Measurements from ENCODE around the gene YTHDF1.

Gene YTHDF1

DNA sequence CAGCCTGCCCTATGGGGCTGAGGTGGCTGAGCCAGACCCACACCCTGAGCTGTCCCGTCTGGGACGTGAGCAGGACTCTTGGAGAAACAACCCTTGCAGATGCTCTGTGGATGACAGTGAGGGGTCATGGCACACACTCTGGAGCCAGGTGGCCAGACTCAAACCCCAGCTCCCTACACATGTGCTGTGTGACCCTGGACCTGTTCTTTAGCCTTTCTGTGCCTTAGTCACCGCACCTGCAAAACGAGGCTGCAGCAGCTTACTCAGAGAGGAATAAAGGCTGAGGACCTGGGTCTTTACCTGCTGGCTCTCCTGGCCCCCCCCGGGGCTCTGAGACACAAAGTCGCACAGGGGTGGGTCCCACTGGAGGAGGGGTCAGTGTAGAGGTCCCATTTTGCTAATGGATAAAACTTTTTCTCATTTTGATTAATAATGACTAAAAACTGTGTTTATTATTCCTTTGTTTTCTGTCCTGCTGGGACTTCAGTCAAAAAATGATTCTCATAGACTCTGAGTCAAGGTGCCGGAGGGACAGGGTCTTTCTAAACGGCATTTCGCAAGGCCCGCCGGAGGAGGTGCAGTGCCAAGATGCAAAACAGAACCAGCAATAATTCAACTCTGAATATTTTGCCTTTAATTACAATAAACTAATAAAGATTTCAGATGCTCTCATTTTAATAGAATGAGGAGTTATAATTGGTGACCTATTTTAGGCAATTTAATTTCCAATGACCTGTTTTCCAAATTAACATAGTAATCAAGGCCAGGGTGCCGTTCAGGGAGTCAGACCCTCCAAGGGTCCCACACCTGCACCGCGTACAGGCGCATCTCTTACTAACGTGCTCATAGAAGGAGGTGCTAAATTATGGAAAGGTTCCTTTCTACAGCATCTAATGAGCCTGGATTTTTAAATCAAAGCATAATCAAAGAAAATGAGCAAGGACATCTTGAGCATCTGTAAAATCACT lies 62.4 kb downstream of the YTHDF1 start:
- no peak for DNase-seq

DNA sequence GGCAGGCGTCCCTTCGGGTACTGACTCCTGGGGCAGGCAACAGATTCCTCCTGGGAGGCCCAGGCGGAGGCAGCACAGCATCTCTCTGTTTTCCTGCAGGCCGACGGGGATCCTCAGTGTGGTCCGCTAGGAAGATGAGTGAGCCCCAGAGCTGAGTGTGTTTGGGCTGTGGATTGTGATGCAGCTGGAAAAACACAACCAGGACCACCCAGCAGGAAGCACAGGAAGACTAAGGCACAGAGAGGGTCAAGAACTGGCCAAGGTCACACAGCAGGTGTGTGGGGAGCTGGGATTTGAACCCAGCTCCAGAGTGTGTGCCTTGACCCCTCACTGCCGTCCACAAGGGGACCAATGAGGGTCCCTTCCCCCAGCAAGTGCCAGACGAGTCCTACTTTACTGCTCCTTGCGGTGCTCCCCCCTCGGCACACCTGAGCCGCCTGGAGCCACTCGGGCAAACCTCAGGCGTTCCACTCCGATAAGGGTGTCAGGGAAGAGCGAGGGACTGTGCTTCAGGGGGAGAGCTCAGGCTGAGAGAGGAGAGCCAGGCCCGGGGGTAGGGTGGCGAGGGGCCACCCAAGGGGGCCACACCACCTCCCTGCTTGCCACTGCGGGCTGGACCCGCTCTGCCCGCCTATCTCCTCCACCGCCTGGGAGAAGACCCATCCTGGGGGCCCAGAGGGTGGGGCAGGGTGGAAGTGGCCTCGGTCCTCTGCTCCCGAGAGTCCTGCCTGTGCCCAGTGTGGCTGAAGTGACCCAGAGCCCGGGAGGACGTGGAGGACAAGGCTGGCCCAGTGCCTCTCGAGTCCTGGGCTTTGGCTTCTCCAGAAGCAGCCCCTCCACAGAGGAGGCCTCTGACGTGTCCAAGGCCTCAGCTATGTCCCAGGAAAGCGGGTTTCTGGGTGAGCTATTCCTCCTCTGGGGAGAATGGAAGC lies 63.3 kb downstream of the YTHDF1 start:
- DNase-seq: no peak

DNA sequence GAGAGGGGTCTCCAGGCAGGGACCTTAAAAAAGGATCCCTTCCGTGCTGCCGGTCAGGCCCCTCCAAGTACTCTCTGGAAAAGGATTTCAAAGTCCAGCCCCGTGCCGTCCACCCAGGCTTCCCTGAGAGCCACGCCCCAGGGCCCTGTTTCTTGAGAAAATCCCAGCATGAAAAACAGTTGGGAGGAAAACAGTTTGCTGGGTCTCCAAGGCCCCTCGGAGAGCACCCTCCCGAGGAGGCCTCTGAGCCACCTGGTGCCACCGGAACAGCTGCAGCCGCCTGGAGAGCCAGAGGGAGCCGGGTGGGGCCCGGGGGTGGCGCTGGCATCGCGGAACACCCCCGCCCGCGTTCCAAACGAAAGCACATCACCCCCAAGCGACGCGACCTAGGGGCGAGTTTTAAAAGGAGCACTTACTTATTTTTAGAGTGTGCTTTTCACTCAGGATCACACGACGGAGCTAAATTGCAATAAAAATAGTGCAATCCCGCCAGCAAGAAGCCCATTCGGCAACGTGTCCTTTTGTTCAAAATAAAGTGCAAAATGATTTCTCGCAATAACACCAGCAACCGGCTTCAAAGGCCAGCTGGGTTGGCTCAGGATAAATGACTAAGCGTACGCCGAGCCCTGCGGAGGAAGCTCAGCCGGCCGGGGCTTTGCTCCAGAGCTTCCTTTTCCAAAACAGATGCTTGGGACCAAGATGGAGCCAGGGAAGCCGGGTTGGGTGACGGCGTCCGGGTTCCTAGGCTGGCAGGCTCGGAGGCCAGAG lies 64.2 kb downstream of the YTHDF1 start:
- no peak for DNase-seq

DNA sequence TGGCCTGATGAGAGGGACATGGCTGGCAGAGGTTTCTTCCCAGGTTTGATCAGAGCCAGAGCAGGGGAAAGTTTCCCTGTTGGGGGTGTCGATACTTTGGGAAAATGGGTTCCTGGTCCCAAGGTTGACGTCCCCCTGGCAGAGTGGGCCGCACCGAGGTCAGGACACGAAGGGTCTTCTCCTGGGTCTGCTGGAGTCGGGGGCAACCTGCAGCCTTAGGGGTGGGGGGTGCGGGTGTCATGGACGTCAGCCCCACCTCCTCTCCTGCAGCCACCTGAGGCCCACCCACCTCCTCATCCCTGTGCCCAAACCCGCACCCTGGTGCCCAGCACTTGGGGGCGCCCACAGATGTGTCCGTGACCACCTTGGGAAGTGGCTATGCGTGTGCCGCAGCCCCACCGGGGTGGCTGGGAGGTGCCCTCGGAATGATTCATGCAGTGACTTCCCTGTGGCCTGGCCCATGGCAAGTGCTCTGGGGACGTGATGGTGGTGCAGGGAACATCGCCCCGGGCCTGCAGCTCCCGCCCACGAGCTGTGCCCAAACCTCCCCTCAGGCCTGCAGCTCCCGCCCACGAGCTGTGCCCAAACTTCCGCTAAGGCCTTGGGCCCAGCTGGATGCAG lies 64.9 kb downstream of the YTHDF1 start:
- no peak for DNase-seq

- no peak for DNase-seq
Observed at GRCh38 chr20:63150391-63150898, 65.5 kb downstream of the YTHDF1 start.

DNA sequence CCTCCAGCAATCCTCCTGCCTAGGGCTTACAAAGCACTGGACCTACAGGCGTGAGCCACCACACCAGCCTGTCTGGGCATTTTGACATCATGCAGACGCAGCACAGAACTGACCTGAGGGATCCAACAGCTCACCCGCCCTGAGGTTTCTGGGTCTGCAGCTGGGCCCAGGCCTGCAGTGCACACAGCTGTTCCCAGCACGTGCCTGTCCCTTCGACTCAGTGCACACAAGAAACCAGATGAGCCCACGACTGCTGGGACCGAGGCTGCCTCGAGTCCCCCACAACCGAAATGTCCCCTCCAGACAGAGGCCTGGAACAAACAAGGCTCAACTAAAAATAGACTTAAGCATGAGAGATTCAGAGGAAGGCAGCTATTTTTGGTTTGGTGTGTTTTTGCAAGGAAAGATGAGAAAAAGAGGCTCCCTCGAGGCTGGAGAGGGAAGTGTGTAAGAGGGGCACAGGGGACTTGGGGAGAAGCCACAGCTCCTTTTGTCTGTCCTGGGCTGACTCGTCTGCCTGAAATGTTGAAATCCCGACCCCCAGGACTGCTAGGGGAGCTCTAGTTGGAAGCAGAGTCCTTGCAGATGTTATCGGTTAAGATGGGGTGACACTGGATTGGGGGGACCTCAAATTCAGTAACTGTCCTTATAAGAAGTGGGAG lies 66.3 kb downstream of the YTHDF1 start:
- no peak for DNase-seq

- DNase-seq: no peak
Observed at GRCh38 chr20:63148696-63149095, 67.2 kb downstream of the YTHDF1 start.

- DNase-seq: no peak
Observed at GRCh38 chr20:63147532-63147931, 68.4 kb downstream of the YTHDF1 start.

All from GOT3 (cell line).